HG03342 (cell line): Measurements from ENCODE around the gene ZNF428.
"Not testable (repeated sequence)": the region's sequence is repeated elsewhere in the genome, so short reads cannot be mapped to it uniquely, and the experiment has no call there.

Experiments
- ATAC-seq: cut with Tn5 transposase; IDR thresholded peaks from one replicate; pipeline ENCODE4 v1.9.1; 2021; ENCODE audit warnings: mild to moderate bottlenecking, moderate library complexity; ENCODE audit not compliant: unreplicated experiment

ZNF428 gene

GRCh38 chr19:43640424-43640757, 21.0 kb upstream of the ZNF428 start:
- no peak for ATAC-seq

- no peak for ATAC-seq
Observed at GRCh38 chr19:43639519-43640423, 20.3 kb upstream of the ZNF428 start, which contains the start of gene CADM4. Gene CADM4, minus strand, starts transcription at chr19:43639850. Its CDS starts 60 bp downstream, at chr19:43639790.

GRCh38 chr19:43638995-43639518, 19.6 kb upstream of the ZNF428 start:
- ATAC-seq, result no peak

- no peak for ATAC-seq
Observed at GRCh38 chr19:43638214-43638994, 19.0 kb upstream of the ZNF428 start.

- no peak for ATAC-seq
Observed at GRCh38 chr19:43636121-43636683, 16.8 kb upstream of the ZNF428 start.

GRCh38 chr19:43635561-43635940, 16.1 kb upstream of the ZNF428 start:
- not testable (repeated sequence) for ATAC-seq

- ATAC-seq, result no peak
Observed at GRCh38 chr19:43634872-43635560, 15.6 kb upstream of the ZNF428 start.

GRCh38 chr19:43634506-43634871, 15.1 kb upstream of the ZNF428 start:
- no peak for ATAC-seq

GRCh38 chr19:43634068-43634467, 14.6 kb upstream of the ZNF428 start:
- ATAC-seq, result no peak

GRCh38 chr19:43633520-43633919, 14.1 kb upstream of the ZNF428 start:
- no peak for ATAC-seq

- no peak for ATAC-seq
Observed at GRCh38 chr19:43631491-43631890, 12.1 kb upstream of the ZNF428 start.

- ATAC-seq, result no peak
Observed at GRCh38 chr19:43628646-43629326, 9.4 kb upstream of the ZNF428 start.

- ATAC-seq, result no peak
Observed at GRCh38 chr19:43626838-43627237, 7.4 kb upstream of the ZNF428 start.

GRCh38 chr19:43625918-43626579, 6.6 kb upstream of the ZNF428 start:
- no peak for ATAC-seq

- no peak for ATAC-seq
Observed at GRCh38 chr19:43624933-43625332, 5.5 kb upstream of the ZNF428 start.

- ATAC-seq, result no peak
Observed at GRCh38 chr19:43623889-43624670, 4.7 kb upstream of the ZNF428 start.

GRCh38 chr19:43622956-43623355, 3.5 kb upstream of the ZNF428 start:
- no peak for ATAC-seq

- ATAC-seq, result no peak
Observed at GRCh38 chr19:43622070-43622469, 2.6 kb upstream of the ZNF428 start.
